OCI-LY1 (cell line): ENCODE measurements around the gene CCDC8.

Experiments used
- H2AFZ ChIP-seq: fragments of 200-600 bp; sonication (generic), shearing (Covaris generic); 2 replicates; pipeline ENCODE4 v1.6.0; 2014; ENCODE audit warnings: antibody characterized with exemption, mild to moderate bottlenecking, low read length
- H3F3A ChIP-seq: fragments of 200-600 bp; sonication (generic), shearing (Covaris generic); 2 replicates; pipeline ENCODE4 v1.6.0; 2014; ENCODE audit warnings: mild to moderate bottlenecking, antibody characterized with exemption, low read length, moderate library complexity; ENCODE audit not compliant: insufficient read depth
- H3K27ac ChIP-seq: fragments of 200-600 bp; sonication (generic); 2 replicates; pipeline ENCODE4 v1.5.1; 2014; ENCODE audit warnings: low read length, mixed run types, mild to moderate bottlenecking, low read depth; ENCODE audit not compliant: poor library complexity, severe bottlenecking
- H3K27me3 ChIP-seq: fragments of 200-600 bp; sonication (generic); 2 replicates; pipeline ENCODE4 v1.6.0; 2014; ENCODE audit warnings: antibody characterized with exemption, mild to moderate bottlenecking, low read length, moderate library complexity; ENCODE audit not compliant: insufficient read depth
- H3K36me3 ChIP-seq: fragments of 200-600 bp; sonication (generic); 2 replicates; pipeline ENCODE4 v1.6.1; 2014; ENCODE audit warnings: mild to moderate bottlenecking, antibody characterized with exemption, low read length, moderate library complexity, mixed read lengths; ENCODE audit not compliant: insufficient read depth
- H3K4me1 ChIP-seq: fragments of 200-600 bp; sonication (generic); 2 replicates; pipeline ENCODE4 v1.5.1; 2014; ENCODE audit warnings: mild to moderate bottlenecking, low read length, moderate library complexity; ENCODE audit not compliant: insufficient read depth, severe bottlenecking
- H3K4me2 ChIP-seq: fragments of 200-600 bp; sonication (generic), shearing (Covaris generic); 2 replicates; pipeline ENCODE4 v1.6.1; 2014; ENCODE audit warnings: low read length
- H3K4me3 ChIP-seq: fragments of 200-600 bp; sonication (generic); 2 replicates; pipeline ENCODE4 v1.5.1; 2014; ENCODE audit warnings: low read length, low read depth, mild to moderate bottlenecking, mixed read lengths; ENCODE audit not compliant: poor library complexity, severe bottlenecking
- H3K79me2 ChIP-seq: fragments of 200-600 bp; shearing (Covaris generic); 2 replicates; pipeline ENCODE4 v1.6.1; 2016; ENCODE audit warnings: mixed run types, low read length, mixed read lengths; ENCODE audit not compliant: insufficient read depth
- H3K9ac ChIP-seq: fragments of 200-600 bp; sonication (generic), shearing (Covaris generic); 2 replicates; pipeline ENCODE4 v1.6.1; 2014; ENCODE audit warnings: mild to moderate bottlenecking, low read length, mixed read lengths
- H3K9me2 ChIP-seq: fragments of 200-600 bp; sonication (generic), shearing (Covaris generic); 2 replicates; pipeline ENCODE4 v1.6.1; 2014; ENCODE audit warnings: low read depth, mild to moderate bottlenecking, low read length, mixed read lengths
- H3K9me3 ChIP-seq: fragments of 200-600 bp; shearing (Covaris generic); 2 replicates; pipeline ENCODE4 v1.6.1; 2014; ENCODE audit warnings: low read length, mixed read lengths
- H4K20me1 ChIP-seq: fragments of 200-600 bp; sonication (generic), shearing (Covaris generic); 2 replicates; pipeline ENCODE4 v1.6.0; 2016; ENCODE audit warnings: mild to moderate bottlenecking, low read length; ENCODE audit not compliant: insufficient read depth
- EZH2 ChIP-seq: fragments of 200-600 bp; sonication (generic), shearing (Covaris generic); IDR thresholded peaks from 2 replicates; pipeline ENCODE4 v1.8.0; 2017; ENCODE audit warnings: borderline replicate concordance, mixed run types, mild to moderate bottlenecking, antibody characterized with exemption, low read length, moderate library complexity, mixed read lengths
- TF ChIP-seq, protein P1 (sequence below): fragments of 200-600 bp; sonication (generic), shearing (Covaris generic); IDR thresholded peaks from 2 replicates; pipeline ENCODE4 v1.5.1; 2017; ENCODE audit warnings: mild to moderate bottlenecking, antibody characterized with exemption, low read length, moderate library complexity, mixed read lengths

CCDC8 gene

DNA sequence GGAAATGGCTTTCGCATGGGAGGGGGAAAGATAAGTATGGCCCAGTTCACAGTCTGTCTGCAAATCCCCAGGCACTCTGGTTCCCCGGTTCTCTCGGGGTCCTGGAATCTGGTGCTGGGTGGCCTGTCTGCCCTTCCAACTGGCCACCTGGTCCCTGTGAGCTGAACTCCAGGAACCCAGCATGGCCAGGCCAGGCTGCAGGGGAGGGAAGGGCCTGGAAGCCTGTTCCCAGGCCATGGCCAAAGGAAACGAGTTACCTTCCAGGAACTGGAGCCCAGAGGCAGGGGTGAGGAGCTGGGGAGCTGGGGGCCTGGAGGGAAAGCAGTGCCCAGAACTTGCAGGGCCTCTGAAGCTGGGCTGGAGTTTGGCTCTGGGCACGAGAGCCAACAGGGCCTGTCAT is 34.5 kb upstream of the CCDC8 start:
- Histone ChIP-seq H3K79me2 (no peaks in the 10 kb centered on the region), H3K4me2 (no peak overlapping the region), H2AFZ (no peak overlapping the region), H3K9me3 (no peaks in the 10 kb centered on the region), H3K9me2 (no peaks in the 10 kb centered on the region), H3K27me3 (no peaks in the 10 kb centered on the region), H3K36me3 (no peaks in the 10 kb centered on the region), H3K27ac (no peak overlapping the region), H3F3A (no peaks in the 10 kb centered on the region), H4K20me1 (no peaks in the 10 kb centered on the region), H3K9ac (no peak overlapping the region), H3K4me3 (no peak overlapping the region), H3K4me1 (no peaks in the 10 kb centered on the region)
- TF ChIP-seq, protein P1, sequence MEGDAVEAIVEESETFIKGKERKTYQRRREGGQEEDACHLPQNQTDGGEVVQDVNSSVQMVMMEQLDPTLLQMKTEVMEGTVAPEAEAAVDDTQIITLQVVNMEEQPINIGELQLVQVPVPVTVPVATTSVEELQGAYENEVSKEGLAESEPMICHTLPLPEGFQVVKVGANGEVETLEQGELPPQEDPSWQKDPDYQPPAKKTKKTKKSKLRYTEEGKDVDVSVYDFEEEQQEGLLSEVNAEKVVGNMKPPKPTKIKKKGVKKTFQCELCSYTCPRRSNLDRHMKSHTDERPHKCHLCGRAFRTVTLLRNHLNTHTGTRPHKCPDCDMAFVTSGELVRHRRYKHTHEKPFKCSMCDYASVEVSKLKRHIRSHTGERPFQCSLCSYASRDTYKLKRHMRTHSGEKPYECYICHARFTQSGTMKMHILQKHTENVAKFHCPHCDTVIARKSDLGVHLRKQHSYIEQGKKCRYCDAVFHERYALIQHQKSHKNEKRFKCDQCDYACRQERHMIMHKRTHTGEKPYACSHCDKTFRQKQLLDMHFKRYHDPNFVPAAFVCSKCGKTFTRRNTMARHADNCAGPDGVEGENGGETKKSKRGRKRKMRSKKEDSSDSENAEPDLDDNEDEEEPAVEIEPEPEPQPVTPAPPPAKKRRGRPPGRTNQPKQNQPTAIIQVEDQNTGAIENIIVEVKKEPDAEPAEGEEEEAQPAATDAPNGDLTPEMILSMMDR, result no peak
- no peak for TF ChIP-seq EZH2

DNA sequence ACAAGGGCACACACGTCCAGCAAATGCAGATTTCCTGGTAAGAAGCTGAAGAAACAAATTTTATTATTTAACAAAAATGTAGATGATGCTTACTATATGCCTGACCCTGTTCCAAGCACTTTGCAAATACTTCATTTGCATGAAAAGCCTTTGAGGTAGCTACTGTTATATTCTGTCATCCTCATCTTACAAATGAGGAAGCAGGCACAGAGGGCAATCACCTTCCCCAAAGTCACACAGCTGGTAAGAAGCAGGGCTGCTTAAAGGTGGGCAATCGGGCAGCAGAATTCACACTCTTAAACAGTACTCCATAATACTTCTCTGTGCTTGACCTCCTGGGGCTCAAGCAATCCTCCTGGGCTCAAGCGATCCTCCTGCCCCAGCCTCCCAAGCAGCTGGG is 33.6 kb upstream of the CCDC8 start:
- no peaks in the 10 kb centered on the region for H4K20me1 ChIP-seq
- no peak overlapping the region for H3K4me3 ChIP-seq
- TF ChIP-seq EZH2, result no peak
- TF ChIP-seq, protein P1, result no peak
- no peak overlapping the region for H2AFZ ChIP-seq
- no peaks in the 10 kb centered on the region for H3K4me1 ChIP-seq
- H3K4me2 ChIP-seq, result no peak overlapping the region
- no peaks in the 10 kb centered on the region for H3K9me2 ChIP-seq
- no peaks in the 10 kb centered on the region for H3F3A ChIP-seq
- H3K27me3 ChIP-seq, result no peaks in the 10 kb centered on the region
- no peaks in the 10 kb centered on the region for H3K79me2 ChIP-seq
- no peaks in the 10 kb centered on the region for H3K36me3 ChIP-seq
- no peak overlapping the region for H3K9ac ChIP-seq
- H3K27ac ChIP-seq, result no peak overlapping the region
- H3K9me3 ChIP-seq, result no peaks in the 10 kb centered on the region

DNA sequence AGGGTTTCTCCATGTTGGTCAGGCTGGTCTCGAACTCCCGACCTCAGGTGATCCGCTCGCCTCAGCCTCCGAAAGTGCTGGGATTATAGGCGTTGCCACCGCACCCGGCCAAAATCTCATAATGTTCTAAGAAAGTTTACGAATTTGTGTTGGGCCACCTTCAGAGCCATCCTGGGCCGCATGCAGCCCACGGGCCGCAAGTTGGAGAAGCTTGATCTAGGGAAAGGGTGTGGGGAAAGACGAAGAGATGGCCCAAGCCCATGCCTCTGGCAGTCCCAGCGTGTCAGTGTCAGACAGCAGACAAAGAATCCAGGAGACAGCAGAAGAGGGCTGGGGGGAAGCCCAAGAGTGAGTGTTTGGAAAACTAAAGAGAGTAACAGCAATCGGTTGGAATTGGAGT is 32.7 kb upstream of the CCDC8 start:
- Histone ChIP-seq H3K4me1 (no peaks in the 10 kb centered on the region), H3K27me3 (no peaks in the 10 kb centered on the region), H3K27ac (no peak overlapping the region), H2AFZ (no peak overlapping the region), H4K20me1 (no peaks in the 10 kb centered on the region), H3F3A (no peaks in the 10 kb centered on the region), H3K79me2 (no peaks in the 10 kb centered on the region), H3K9me2 (no peaks in the 10 kb centered on the region), H3K36me3 (no peaks in the 10 kb centered on the region), H3K9ac (no peak overlapping the region), H3K4me2 (no peak overlapping the region), H3K9me3 (no peaks in the 10 kb centered on the region), H3K4me3 (no peak overlapping the region)
- TF ChIP-seq, protein P1, result no peak
- TF ChIP-seq EZH2, result no peak
